Aorta (tissue), 5 donors: ENCODE data around the gene SLC47A1. TPM values are rescaled to one million over a fixed set of nuclear protein-coding genes. Genes with fewer than 3 reads are reported as not detected.

Experiments used
- ATAC-seq: fragments of 200-7000 bp; cut with Tn5 transposase; one replicate; pipeline ENCODE4 v1.9.1; 2022; ENCODE audit warnings: moderate library complexity; ENCODE audit not compliant: low FRiP score
- DNase-seq, 2 donors: peaks; one replicate each; pipeline ENCODE4 v3.0.0-alpha.2; 2020
- H3K27ac ChIP-seq, 2 donors: one replicate each; pipeline ENCODE4 v1.5.1; 2013; ENCODE audit warnings: low read length in 2 of 2, mild to moderate bottlenecking in 2 of 2, moderate library complexity in 2 of 2, control low read depth in 1 of 2, inconsistent platforms in 1 of 2, low read depth in 1 of 2
- H3K27me3 ChIP-seq, 2 donors: one replicate each; pipeline ENCODE4 v1.6.1; 2013; ENCODE audit warnings: control low read depth in 1 of 2, low read length in 1 of 2, mild to moderate bottlenecking in 1 of 2, moderate library complexity in 1 of 2; ENCODE audit not compliant: insufficient read depth in 2 of 2, control insufficient read depth in 1 of 2
- H3K36me3 ChIP-seq, 2 donors: one replicate each; pipeline ENCODE4 v1.6.1; 2013; ENCODE audit warnings: control low read depth in 1 of 2, low read length in 1 of 2, mild to moderate bottlenecking in 1 of 2; ENCODE audit not compliant: insufficient read depth in 2 of 2, control insufficient read depth in 1 of 2
- H3K4me1 ChIP-seq, 2 donors: one replicate each; pipeline ENCODE4 v1.6.1; 2013; ENCODE audit warnings: low read length in 2 of 2, control low read depth in 1 of 2, mild to moderate bottlenecking in 1 of 2, moderate library complexity in 1 of 2; ENCODE audit not compliant: insufficient read depth in 2 of 2, control insufficient read depth in 1 of 2
- H3K4me3 ChIP-seq, 2 donors: one replicate each; pipeline ENCODE4 v1.5.1; 2013; ENCODE audit warnings: low read length in 2 of 2, control low read depth in 1 of 2, mild to moderate bottlenecking in 1 of 2
- H3K9me3 ChIP-seq: one replicate; pipeline ENCODE4 v1.6.1; 2013; ENCODE audit warnings: mild to moderate bottlenecking, low read length; ENCODE audit not compliant: control insufficient read depth
- WGBS, 2 donors: extraction: QIAGEN DNeasy Blood & Tissue Kit; methylation state at CpG; one replicate each; pipeline ENCODE4 v1.1.7; 2013; 5-methylcytosine and 5-hydroxymethylcytosine counted together
- intact Hi-C, 2 donors: fragments of 100-400 bp; cut with DNase I; formaldehyde crosslinking; loops; one replicate each; pipeline versions ENCODE4 v1.14.2 to v1.15.0; 2022
- polyA plus RNA-seq, 2 donors: library from polyadenylated mRNA; stranded (reverse); fragments of 200-250 nt; gene quantifications; one replicate each; pipeline ENCODE4 v1.2.3, GENCODE V29; 2013
- total RNA-seq, 2 donors: library from RNA; stranded (reverse); fragmentation: NEBNext Ultra II Directional; extraction: Animal tissue kit (Norgen Biotek cat#: 25700); gene quantifications; one replicate each; pipeline ENCODE4 v1.2.1, GENCODE V29; 2021
- donor health status: healthy with polysubstance abuse.
- donor health status: Bipolar disorder and iron deficiency.
- donor health status: DM: no; HTN: no; CAD: no.
- donor health status: DM: no; HTN: no; CAD: no.
- donor health status: DM: yes; HTN: yes; CAD: no.

Gene SLC47A1
- total and polyA plus RNA-seq, 4 donors = 3.9 to 7.3 (median 5.8) TPM

GRCh38 chr17:19621697-19622096, 88.0 kb downstream of the SLC47A1 start:
- intact Hi-C loops = no loop called here
- no peak overlapping the region for H3K27ac ChIP-seq
- H3K9me3 ChIP-seq = peaks cover 7% of the 10 kb centered on the region
- ATAC-seq (no peak), DNase-seq (no peak)
- no peaks in the 10 kb centered on the region for H3K36me3 ChIP-seq
- WGBS, 2 donors = 93 to 98% methylated on average over 1 of the region's 1 CpG
- no peaks in the 10 kb centered on the region for H3K4me1 ChIP-seq
- no peak overlapping the region for H3K4me3 ChIP-seq
- no peaks in the 10 kb centered on the region for H3K27me3 ChIP-seq

- Histone ChIP-seq H3K4me1 (no peaks in the 10 kb centered on the region), H3K9me3 (peaks cover 3% of the 10 kb centered on the region), H3K27me3 (no peaks in the 10 kb centered on the region), H3K27ac (no peak overlapping the region), H3K4me3 (no peak overlapping the region), H3K36me3 (no peaks in the 10 kb centered on the region)
- no peak for DNase-seq
- intact Hi-C loops = no loop called here
- 98 to 99% methylated on average over 4 of the region's 4 CpGs for WGBS, 2 donors
- no peak for ATAC-seq
These were observed 92.4 kb downstream of the SLC47A1 start for GRCh38 chr17:19626079-19626478.

Other genes with a start within 250 kb of the SLC47A1 start
- gene B9D1, start 171.1 kb upstream of the SLC47A1 start, total RNA-seq = 1 to 10 TPM; 7.3 to 8.9 TPM
- 10 to 100 TPM in 1 of 2 donors, 1 to 10 TPM in 1; 9.5 to 16.5 TPM for gene B9D1, start 171.1 kb upstream of the SLC47A1 start, polyA plus RNA-seq
- gene MAPK7, start 155.4 kb upstream of the SLC47A1 start, total RNA-seq = 10 to 100 TPM; 33.5 to 34.1 TPM
- 10 to 100 TPM in 1 of 2 donors, 1 to 10 TPM in 1; 5.4 to 25.6 TPM for gene MAPK7, start 155.4 kb upstream of the SLC47A1 start, polyA plus RNA-seq
- 100 to 1,000 TPM; 271 to 564 TPM for gene MFAP4, start 146.7 kb upstream of the SLC47A1 start, total RNA-seq
- 100 to 1,000 TPM; 324 to 793 TPM for gene MFAP4, start 146.7 kb upstream of the SLC47A1 start, polyA plus RNA-seq
- gene RNF112, start 122.6 kb upstream of the SLC47A1 start, total RNA-seq = 1 to 10 TPM; 5.4 to 9.9 TPM
- 1 to 10 TPM; 5.1 to 7.5 TPM for gene RNF112, start 122.6 kb upstream of the SLC47A1 start, polyA plus RNA-seq
- gene ALDH3A2, start 114.9 kb downstream of the SLC47A1 start, total RNA-seq = 10 to 100 TPM; 55.7 to 78.6 TPM
- 100 to 1,000 TPM in 1 of 2 donors, 10 to 100 TPM in 1; 49.0 to 122 TPM for gene ALDH3A2, start 114.9 kb downstream of the SLC47A1 start, polyA plus RNA-seq
- gene SLC47A2, start 182.7 kb downstream of the SLC47A1 start, total RNA-seq = not detected
- under 1 TPM in 1 of 2 donors, not detected in 1; 0.10 TPM for gene SLC47A2, start 182.7 kb downstream of the SLC47A1 start, polyA plus RNA-seq
- gene ALDH3A1, start 214.4 kb downstream of the SLC47A1 start, total RNA-seq = under 1 TPM; 0.27 to 0.58 TPM
- gene ALDH3A1, start 214.4 kb downstream of the SLC47A1 start, polyA plus RNA-seq = 1 to 10 TPM; 1.4 to 2.4 TPM